Heart left ventricle (tissue), 13 donors: ENCODE measurements around the gene FRMPD4.

Experiments
- CTCF ChIP-seq, 12 donors: fragments of 200-600 bp; sonication (generic) in 4 of 12; IDR thresholded peaks; one replicate each; pipeline versions ENCODE4 v1.5.0 to v1.8.0; 2018 to 2022; ENCODE audit warnings: antibody characterized with exemption in 12 of 12, mild to moderate bottlenecking in 5 of 12
- POLR2A ChIP-seq, 2 donors: fragments of 450-650 bp; IDR thresholded peaks; one replicate each; pipeline ENCODE4 v1.6.1; 2017; ENCODE audit warnings: antibody characterized with exemption in 2 of 2, mild to moderate bottlenecking in 2 of 2, moderate library complexity in 2 of 2
- donor health status: ischemic (EF 13 %, LVEDD 7.1; RV severe dilation, severe dysfunction).
- donor health status: DM: no; HTN: yes; CAD: no.
- donor health status: DM: no; HTN: no; CAD: no.
- donor health status: ischemic (EF 25% LVEDD 6.9; RV normal size, moderate dysfunction).
- donor health status: ischemic (EF 25% LVEDD 5.7; RV mildly dilated, moderate dysfunction).
- donor health status: ischemic (EF 35%, LVEDD 5.7; RV mildly dilated, moderate dysfunction).
- donor health status: nonischemic (EF 11% LVEDD 7.7; RV severe dilation, severe dysfunction).
- donor health status: DM: yes; HTN: yes; CAD: no.
- donor health status: PGD.
- donor health status: ischemic (EF 29% LVEDD 5.4; RV normal size, mild dysfunction).
- donor health status: nonischemic (EF 23%, LVEDD 6.1; RV moderate dilation, normal function).

GRCh38 chrX:12237771-12238170, 99.5 kb downstream of the FRMPD4 start:
- TF ChIP-seq POLR2A (IDR thresholded peaks at IDR 0.05) (no peak), CTCF (IDR thresholded peaks at IDR 0.05) (no peak)
